D721Med (cell line): ENCODE data around the gene RIMS1.
A peak's percentile ranks its signal among the peaks of the same experiment; 100 is the strongest.

Experiments used
- DNase-seq: peaks from one replicate; pipeline ENCODE4 v3.0.0; 2011; ENCODE audit warnings: low spot score; ENCODE audit not compliant: insufficient read length
- FAIRE-seq: peaks from 2 replicates; lab custom pipeline; 2011; peaks lifted over from hg19 to GRCh38; lab: Jason Lieb, UNC
- TF ChIP-seq, protein P1 (sequence below): IDR thresholded peaks from 2 replicates; pipeline ENCODE4 v1.5.1; 2012; ENCODE audit warnings: mild to moderate bottlenecking, control low read depth; ENCODE audit not compliant: insufficient read depth; ENCODE audit errors: missing control alignments

The RIMS1 gene

DNA sequence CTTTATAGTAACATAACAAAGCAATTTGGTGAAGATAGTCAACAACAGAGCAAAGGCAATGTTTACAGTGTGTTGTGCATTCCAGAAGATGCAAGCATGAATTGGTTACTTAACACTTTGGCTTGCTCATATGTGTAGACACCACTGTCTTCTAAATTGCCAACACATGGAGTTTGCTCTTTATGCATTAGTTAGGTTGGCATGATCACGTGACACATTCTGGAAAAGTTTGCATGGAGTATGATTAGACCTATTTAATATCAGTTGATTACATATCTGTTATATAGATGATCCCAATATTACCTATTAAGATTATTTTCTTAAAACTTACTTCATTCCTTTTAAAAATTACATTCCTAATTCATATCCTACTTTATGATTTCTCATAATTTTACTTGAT lies 197.6 kb downstream of the RIMS1 start:
- TF ChIP-seq, protein P1, sequence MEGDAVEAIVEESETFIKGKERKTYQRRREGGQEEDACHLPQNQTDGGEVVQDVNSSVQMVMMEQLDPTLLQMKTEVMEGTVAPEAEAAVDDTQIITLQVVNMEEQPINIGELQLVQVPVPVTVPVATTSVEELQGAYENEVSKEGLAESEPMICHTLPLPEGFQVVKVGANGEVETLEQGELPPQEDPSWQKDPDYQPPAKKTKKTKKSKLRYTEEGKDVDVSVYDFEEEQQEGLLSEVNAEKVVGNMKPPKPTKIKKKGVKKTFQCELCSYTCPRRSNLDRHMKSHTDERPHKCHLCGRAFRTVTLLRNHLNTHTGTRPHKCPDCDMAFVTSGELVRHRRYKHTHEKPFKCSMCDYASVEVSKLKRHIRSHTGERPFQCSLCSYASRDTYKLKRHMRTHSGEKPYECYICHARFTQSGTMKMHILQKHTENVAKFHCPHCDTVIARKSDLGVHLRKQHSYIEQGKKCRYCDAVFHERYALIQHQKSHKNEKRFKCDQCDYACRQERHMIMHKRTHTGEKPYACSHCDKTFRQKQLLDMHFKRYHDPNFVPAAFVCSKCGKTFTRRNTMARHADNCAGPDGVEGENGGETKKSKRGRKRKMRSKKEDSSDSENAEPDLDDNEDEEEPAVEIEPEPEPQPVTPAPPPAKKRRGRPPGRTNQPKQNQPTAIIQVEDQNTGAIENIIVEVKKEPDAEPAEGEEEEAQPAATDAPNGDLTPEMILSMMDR: no peak
- FAIRE-seq (no peak), DNase-seq (no peak)

- TF ChIP-seq, protein P1: peak; percentile 63
- FAIRE-seq (peak; percentile 21), DNase-seq (no peak)
Observed at GRCh38 chr6:72084992-72085569, 198.7 kb downstream of the RIMS1 start.

GRCh38 chr6:72094506-72094905 lies 208.2 kb downstream of the RIMS1 start:
- FAIRE-seq (no peak), DNase-seq (no peak)
- TF ChIP-seq, protein P1: no peak

DNA sequence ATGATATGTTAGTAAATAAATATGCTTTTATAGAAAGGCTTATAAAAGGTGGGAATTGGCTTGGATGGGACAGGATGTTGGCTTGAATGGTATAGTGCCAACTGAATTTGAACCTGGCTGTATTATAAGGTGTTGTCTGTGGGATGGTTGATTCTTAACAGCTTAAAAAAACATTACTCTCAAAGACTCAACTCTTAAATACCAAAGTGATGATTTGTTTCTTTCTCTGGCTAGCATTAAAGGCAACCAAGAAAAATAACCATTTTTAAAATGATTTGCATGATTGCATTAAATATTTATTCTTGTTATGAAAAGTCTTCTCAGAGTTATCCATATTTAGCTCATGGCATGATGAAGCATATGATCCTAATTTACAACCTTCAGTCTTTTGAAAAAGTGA lies 216.2 kb downstream of the RIMS1 start:
- FAIRE-seq (no peak), DNase-seq (no peak)
- TF ChIP-seq, protein P1: no peak

- FAIRE-seq: no peak
- no peak for DNase-seq
- TF ChIP-seq, protein P1: no peak
Observed at GRCh38 chr6:72111611-72112010, 225.3 kb downstream of the RIMS1 start.

- FAIRE-seq: peak; percentile 95
- TF ChIP-seq, protein P1: no peak
- DNase-seq: no peak
Observed at GRCh38 chr6:72130327-72130726, 244.0 kb downstream of the RIMS1 start.

DNA sequence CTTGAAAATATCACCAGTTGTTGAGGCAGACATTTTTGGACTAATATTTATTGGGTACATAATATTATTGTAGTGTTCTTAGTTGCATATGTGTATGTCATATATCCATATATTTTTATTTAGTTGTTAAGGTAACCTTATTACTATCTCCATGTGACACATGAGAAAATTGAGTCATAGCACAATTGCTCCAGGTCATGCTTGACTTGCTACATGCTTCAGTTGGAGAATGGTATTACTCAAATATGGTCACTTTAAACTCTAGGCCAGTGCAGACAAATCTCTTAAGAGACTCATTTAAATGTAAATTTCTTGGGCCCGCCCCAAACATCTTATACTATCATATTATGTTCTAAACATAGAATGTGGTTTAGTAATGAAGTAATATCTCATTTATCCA lies 246.1 kb downstream of the RIMS1 start:
- FAIRE-seq: no peak
- TF ChIP-seq, protein P1: no peak
- no peak for DNase-seq
